H1 (cell line): ENCODE data around the gene LRRIQ3. TPM values are rescaled to one million over a fixed set of nuclear protein-coding genes. Genes with fewer than 3 reads are reported as not detected.

Experiments used
- BCL11A ChIP-seq, 2 experiments: IDR thresholded peaks; one replicate each; pipeline ENCODE4 v1.6.1; 2011; ENCODE audit warnings: low read depth in 2 of 2, low read length in 2 of 2, mild to moderate bottlenecking in 2 of 2
- CBX8 ChIP-seq: fragments of 300-800, 300-1000 bp; sonication (generic); IDR thresholded peaks from 2 replicates; pipeline ENCODE4 v1.7.1; 2016; ENCODE audit warnings: low read depth, low read length, borderline replicate concordance
- NANOG ChIP-seq: IDR thresholded peaks from 2 replicates; pipeline ENCODE4 v1.6.1; 2011; ENCODE audit warnings: low read length, low read depth, mild to moderate bottlenecking, inconsistent platforms; ENCODE audit not compliant: insufficient read depth, poor library complexity, severe bottlenecking
- POU5F1 ChIP-seq: IDR thresholded peaks from 2 replicates; pipeline ENCODE4 v1.6.1; 2011; ENCODE audit warnings: low read depth, mild to moderate bottlenecking, low read length, moderate library complexity
- RXRA ChIP-seq: IDR thresholded peaks from 2 replicates; pipeline ENCODE4 v1.6.1; 2011; ENCODE audit warnings: low read depth, mild to moderate bottlenecking, low read length, moderate library complexity; ENCODE audit not compliant: insufficient read depth
- SAP30 ChIP-seq: fragments of 300-600 bp; sonication (generic); IDR thresholded peaks from 2 replicates; pipeline ENCODE4 v1.7.1; 2012; ENCODE audit warnings: low read length, moderate library complexity, mild to moderate bottlenecking, inconsistent platforms; ENCODE audit not compliant: insufficient read depth, insufficient replicate concordance
- polyA plus RNA-seq, 7 experiments: library from polyadenylated mRNA; depleted of rRNA in 3 of 7; stranded (reverse) in 5 of 7; unstranded in 2 of 7; fragments of >200 nt in 5 of 7; fragments of 200-250 nt in 2 of 7; gene quantifications; 1 replicate in 5 of 7; 2 replicates in 1 of 7; 4 replicates in 1 of 7; pipeline versions ENCODE4 v1.2.1 to v1.2.3, GENCODE V29; 2011 to 2013; ENCODE audit warnings: missing spikeins in 2 of 7, mixed read lengths in 2 of 7
- total RNA-seq: library from RNA; stranded (reverse); fragmentation: NEBNext Ultra II Directional; extraction: Animal tissue kit (Norgen Biotek cat#: 25700); gene quantifications from 2 replicates; pipeline ENCODE4 v1.2.1, GENCODE V29; 2021
- TF ChIP-seq, protein P1 (sequence below): fragments of 300-600 bp; sonication (generic); IDR thresholded peaks from 2 replicates; pipeline ENCODE4 v1.7.1; 2012; ENCODE audit warnings: low read length, moderate library complexity, mild to moderate bottlenecking, inconsistent platforms; ENCODE audit not compliant: insufficient replicate concordance
- TF ChIP-seq, protein P2 (sequence below): IDR thresholded peaks from 2 replicates; pipeline ENCODE4 v1.6.1; 2011; ENCODE audit warnings: low read depth, mild to moderate bottlenecking, low read length; ENCODE audit not compliant: insufficient read depth

LRRIQ3 gene
- total and polyA plus RNA-seq, 2 of the 8 experiments (the other 6 are each of a cell fraction or from before 2014, with no cell fraction given) = 0.08 to 0.19 TPM

DNA sequence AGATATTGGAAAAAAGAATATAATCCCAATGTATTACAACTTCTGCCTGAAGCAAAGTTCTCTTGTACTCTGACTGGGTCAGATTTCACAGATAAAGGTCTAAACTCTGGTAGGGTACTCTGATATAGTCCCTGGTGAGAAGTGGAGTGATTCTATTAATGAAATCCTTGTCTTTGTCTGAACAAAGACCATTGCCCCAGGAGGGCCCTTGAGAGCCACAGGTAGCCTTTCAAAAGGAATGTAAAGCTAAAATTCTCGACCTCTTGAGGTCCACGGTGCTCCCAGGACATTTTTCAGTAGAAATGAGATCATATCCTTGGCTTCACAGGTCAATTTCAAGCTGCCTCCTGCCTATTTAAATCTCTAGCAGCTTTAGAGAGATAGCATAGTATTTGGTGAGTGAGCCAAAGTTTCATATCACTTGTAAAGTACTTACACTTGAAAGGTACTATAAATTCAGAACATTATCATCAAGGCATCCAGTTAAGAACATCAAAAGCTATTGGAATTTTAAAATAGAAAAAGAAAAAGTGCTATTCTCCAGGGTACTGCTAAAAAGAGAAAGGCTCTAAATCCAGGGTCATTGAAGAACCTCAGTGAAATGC lies 47.3 kb upstream of the LRRIQ3 start (continued):
- TF ChIP-seq, protein P1, sequence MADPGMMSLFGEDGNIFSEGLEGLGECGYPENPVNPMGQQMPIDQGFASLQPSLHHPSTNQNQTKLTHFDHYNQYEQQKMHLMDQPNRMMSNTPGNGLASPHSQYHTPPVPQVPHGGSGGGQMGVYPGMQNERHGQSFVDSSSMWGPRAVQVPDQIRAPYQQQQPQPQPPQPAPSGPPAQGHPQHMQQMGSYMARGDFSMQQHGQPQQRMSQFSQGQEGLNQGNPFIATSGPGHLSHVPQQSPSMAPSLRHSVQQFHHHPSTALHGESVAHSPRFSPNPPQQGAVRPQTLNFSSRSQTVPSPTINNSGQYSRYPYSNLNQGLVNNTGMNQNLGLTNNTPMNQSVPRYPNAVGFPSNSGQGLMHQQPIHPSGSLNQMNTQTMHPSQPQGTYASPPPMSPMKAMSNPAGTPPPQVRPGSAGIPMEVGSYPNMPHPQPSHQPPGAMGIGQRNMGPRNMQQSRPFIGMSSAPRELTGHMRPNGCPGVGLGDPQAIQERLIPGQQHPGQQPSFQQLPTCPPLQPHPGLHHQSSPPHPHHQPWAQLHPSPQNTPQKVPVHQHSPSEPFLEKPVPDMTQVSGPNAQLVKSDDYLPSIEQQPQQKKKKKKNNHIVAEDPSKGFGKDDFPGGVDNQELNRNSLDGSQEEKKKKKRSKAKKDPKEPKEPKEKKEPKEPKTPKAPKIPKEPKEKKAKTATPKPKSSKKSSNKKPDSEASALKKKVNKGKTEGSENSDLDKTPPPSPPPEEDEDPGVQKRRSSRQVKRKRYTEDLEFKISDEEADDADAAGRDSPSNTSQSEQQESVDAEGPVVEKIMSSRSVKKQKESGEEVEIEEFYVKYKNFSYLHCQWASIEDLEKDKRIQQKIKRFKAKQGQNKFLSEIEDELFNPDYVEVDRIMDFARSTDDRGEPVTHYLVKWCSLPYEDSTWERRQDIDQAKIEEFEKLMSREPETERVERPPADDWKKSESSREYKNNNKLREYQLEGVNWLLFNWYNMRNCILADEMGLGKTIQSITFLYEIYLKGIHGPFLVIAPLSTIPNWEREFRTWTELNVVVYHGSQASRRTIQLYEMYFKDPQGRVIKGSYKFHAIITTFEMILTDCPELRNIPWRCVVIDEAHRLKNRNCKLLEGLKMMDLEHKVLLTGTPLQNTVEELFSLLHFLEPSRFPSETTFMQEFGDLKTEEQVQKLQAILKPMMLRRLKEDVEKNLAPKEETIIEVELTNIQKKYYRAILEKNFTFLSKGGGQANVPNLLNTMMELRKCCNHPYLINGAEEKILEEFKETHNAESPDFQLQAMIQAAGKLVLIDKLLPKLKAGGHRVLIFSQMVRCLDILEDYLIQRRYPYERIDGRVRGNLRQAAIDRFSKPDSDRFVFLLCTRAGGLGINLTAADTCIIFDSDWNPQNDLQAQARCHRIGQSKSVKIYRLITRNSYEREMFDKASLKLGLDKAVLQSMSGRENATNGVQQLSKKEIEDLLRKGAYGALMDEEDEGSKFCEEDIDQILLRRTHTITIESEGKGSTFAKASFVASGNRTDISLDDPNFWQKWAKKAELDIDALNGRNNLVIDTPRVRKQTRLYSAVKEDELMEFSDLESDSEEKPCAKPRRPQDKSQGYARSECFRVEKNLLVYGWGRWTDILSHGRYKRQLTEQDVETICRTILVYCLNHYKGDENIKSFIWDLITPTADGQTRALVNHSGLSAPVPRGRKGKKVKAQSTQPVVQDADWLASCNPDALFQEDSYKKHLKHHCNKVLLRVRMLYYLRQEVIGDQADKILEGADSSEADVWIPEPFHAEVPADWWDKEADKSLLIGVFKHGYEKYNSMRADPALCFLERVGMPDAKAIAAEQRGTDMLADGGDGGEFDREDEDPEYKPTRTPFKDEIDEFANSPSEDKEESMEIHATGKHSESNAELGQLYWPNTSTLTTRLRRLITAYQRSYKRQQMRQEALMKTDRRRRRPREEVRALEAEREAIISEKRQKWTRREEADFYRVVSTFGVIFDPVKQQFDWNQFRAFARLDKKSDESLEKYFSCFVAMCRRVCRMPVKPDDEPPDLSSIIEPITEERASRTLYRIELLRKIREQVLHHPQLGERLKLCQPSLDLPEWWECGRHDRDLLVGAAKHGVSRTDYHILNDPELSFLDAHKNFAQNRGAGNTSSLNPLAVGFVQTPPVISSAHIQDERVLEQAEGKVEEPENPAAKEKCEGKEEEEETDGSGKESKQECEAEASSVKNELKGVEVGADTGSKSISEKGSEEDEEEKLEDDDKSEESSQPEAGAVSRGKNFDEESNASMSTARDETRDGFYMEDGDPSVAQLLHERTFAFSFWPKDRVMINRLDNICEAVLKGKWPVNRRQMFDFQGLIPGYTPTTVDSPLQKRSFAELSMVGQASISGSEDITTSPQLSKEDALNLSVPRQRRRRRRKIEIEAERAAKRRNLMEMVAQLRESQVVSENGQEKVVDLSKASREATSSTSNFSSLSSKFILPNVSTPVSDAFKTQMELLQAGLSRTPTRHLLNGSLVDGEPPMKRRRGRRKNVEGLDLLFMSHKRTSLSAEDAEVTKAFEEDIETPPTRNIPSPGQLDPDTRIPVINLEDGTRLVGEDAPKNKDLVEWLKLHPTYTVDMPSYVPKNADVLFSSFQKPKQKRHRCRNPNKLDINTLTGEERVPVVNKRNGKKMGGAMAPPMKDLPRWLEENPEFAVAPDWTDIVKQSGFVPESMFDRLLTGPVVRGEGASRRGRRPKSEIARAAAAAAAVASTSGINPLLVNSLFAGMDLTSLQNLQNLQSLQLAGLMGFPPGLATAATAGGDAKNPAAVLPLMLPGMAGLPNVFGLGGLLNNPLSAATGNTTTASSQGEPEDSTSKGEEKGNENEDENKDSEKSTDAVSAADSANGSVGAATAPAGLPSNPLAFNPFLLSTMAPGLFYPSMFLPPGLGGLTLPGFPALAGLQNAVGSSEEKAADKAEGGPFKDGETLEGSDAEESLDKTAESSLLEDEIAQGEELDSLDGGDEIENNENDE = peak; percentile 61
- no peak for TF ChIP-seq RXRA
- TF ChIP-seq, protein P2, sequence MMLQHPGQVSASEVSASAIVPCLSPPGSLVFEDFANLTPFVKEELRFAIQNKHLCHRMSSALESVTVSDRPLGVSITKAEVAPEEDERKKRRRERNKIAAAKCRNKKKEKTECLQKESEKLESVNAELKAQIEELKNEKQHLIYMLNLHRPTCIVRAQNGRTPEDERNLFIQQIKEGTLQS = no peak
- no peak for TF ChIP-seq CBX8
- no peak for TF ChIP-seq SAP30
- peak; percentile 71 to 86 for TF ChIP-seq BCL11A (IDR thresholded peaks at IDR 0.05; ENCODE audit: low read depth in 2 of 2, low read length in 2 of 2)
- peak; percentile 99 for TF ChIP-seq NANOG
- TF ChIP-seq POU5F1 = no peak
